Endometrial microvascular endothelial cells (primary cell): ENCODE results near the gene GCH1. TPM values are rescaled to one million over a fixed set of nuclear protein-coding genes. Genes with fewer than 3 reads are reported as not detected.
"Not testable (repeated sequence)": the region's sequence is repeated elsewhere in the genome, so short reads cannot be mapped to it uniquely, and the experiment has no call there.

Experiments used
- in situ Hi-C: cut with HindIII; loops from 2 replicates; pipeline ENCODE4 v1.10.0; 2017; ENCODE audit warnings: low sequenced_read_pairs, low pct_unique_long_range_greater_than_20kb; ENCODE audit errors: inconsistent ontology term
- total RNA-seq: library from RNA; depleted of rRNA; stranded (reverse); fragments of >200 nt; gene quantifications from one replicate; pipeline ENCODE4 v1.2.3, GENCODE V29; 2015; ENCODE audit errors: inconsistent ontology term

The GCH1 gene
- total RNA-seq, 1 donor from 2014 or later = 9.9 TPM

- in situ Hi-C loops = no loop called here
These were observed 13.5 kb upstream of the GCH1 start for GRCh38 chr14:54916101-54916500.

DNA sequence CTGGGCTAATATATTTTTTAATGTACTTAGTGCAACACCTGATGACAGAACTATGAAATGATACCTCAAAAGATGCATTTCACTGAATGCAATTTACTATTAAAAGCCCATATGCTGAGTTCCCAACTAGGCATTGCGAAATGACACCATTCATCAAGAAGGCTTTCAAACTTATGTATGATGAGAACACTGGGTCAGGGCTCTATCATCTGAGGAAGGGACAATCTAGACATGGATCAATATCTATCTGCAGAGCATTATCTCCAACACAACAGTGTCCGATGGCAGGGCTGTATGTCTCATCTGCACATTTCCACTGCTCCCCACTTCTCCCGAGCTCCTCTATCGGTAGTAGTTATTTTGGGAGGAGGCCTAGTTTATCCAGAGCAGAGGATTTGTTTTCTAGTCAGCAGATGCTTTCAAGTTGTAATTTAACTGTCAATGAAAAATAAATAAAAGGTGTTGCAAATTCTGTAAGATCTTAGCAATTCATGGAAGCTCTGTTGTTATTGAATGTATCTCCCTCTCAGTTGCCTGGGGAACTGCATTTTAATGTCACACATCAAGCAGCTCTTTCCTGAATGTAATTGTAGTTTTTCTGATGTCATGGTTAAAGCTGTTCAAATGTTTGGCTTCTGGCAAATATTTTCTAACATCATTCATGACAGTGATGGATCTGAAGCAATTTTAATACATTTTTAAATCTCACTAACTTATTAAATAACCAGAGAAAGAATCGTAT, 7.4 kb upstream of the GCH1 start:
- in situ Hi-C loops = no loop called here

DNA sequence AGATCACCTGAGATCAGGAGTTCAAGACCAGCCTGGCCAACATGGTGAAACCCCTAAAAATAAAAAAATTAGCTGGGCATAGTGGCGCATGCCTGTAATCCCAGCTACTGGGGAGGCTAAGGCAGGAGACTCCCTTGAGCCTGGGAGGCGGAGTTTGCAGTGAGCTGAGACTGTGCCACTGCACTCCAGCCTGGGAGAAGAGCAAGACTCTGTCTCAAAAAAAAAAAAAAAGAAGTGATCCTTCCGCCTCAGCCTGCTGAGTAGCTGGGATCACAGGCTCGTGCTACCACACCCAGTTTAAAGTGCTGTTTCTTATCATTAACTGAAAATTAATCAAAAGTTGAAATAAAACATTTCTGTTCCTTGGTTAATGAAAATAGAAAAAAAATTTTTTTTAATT, 6.3 kb upstream of the GCH1 start:
- in situ Hi-C loops = not testable (repeated sequence)

- in situ Hi-C loops = no loop called here
These were observed 5.6 kb upstream of the GCH1 start for GRCh38 chr14:54908190-54908589.

GRCh38 chr14:54906075-54906474, 3.4 kb upstream of the GCH1 start:
- in situ Hi-C loops = no loop called here

GRCh38 chr14:54902143-54902520, 494 bp downstream of the GCH1 start:
- in situ Hi-C loops = no loop called here

DNA sequence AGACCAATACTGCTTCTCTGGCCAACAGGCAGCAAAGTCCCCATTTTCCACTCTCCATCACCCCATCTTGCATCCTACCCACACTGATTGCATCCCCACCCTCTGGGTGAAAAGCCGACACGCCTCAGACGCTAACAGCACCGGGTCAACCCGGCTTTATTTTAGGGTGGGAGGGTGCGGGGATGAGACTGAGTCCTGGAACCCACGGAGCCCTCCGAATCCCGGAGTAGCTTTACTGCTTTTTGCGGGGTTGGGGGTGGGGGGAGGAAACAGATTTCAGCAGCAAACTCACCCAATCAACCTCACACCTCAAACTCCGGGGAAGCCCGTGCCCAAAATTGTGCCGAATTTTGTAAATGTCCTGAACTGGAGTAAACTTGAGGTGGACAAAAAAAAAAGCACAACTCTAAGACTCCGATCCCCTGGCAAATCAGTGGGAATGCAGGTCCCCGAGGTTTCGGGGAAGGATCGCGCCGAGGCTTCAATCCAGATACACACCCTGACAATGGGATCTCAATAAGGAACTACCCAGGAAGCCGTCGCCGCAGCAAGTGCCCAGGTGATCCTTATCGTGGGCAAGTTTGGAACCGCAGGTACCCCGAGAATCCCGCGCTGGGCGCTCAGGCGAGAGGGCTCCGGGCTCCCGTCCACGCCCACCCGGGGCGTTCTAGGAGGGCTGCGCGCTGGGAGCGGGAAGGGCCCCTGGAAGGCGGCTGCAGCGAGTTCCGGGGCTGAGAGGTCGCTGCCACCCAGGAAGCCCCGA, 1.1 kb downstream of the GCH1 start:
- in situ Hi-C loops = no loop called here

GRCh38 chr14:54899573-54899972, 3.1 kb downstream of the GCH1 start:
- in situ Hi-C loops = no loop called here

- in situ Hi-C loops = not testable (repeated sequence)
These were observed 4.6 kb downstream of the GCH1 start for GRCh38 chr14:54897809-54898555.

GRCh38 chr14:54895683-54896082, 6.9 kb downstream of the GCH1 start:
- in situ Hi-C loops = no loop called here

- in situ Hi-C loops = no loop called here
These were observed 7.6 kb downstream of the GCH1 start for GRCh38 chr14:54894995-54895394.

- in situ Hi-C loops = no loop called here
These were observed 9.4 kb downstream of the GCH1 start for GRCh38 chr14:54893151-54893760.

DNA sequence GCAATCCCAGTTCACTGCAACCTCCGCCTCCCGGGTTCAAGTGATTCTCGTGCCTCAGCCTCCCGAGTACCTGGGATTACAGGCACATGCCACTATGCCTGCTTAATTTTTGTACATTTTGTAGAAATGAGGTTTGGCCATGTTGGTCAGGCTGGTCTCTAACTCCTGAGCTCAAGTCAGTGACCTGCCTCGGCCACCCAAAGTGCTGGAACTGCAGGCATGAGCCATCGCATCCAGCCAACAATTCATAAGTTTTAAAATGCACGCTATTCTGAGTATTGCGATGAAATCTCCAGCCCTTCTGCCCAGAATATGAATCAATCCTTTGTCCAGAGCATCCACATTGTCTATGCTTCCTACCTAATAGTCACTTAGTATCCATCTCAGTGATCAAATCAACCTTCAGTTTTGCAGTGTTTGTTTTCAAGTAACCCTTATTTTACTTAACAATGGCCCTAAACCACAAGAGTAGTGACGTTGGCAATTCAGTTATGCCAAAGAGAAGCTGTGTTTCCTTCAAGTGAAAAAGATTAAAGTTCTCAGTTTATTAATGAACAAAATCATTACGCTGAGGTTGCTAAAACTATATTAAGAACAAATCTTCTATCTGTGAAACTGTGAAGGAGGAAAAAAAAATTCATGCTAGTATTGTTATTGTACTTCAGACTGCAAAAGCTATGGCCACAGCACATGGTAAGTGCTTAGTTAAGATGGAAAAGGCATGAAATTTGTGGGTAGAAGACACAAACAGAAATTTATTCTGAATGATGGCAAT, 11.0 kb downstream of the GCH1 start:
- in situ Hi-C loops = no loop called here

DNA sequence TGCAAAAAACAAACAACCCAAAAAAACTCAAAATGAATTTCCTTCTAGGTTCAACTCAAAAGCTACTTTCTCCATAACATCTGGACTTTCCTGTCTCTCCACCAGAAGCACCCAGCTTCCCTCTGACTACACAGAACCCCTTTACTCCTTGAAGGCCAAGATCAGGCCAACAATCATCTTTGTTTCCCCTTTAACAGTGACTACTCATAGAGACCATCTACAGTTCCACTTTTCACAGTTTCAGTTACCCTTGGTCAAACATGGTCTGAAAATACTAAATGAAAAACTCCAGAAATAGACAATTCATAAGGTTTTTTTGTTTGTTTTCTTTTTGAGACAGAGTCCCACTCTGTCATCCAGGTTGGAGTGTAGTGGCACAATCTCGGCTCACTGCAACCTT, 11.8 kb downstream of the GCH1 start:
- in situ Hi-C loops = no loop called here

GRCh38 chr14:54889919-54890318, 12.7 kb downstream of the GCH1 start:
- in situ Hi-C loops = no loop called here

DNA sequence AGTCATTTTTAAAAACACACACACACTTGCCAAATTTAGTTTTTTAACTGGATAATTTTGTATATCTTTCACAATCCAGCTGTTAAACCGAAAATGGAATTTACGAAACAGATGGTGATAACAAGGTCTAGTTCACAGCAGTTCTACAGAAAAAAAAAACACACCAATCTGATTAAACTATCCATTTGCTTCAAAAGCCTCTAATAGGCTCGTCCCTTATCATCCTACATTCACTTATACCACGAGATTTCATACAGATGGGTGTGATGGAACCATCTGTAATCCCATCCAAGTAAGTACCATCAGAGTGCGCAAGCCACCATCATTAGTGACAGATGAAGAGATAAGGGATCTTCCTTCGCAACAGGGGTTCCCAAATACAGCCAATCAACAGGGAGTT, 20.1 kb downstream of the GCH1 start:
- in situ Hi-C loops = no loop called here

DNA sequence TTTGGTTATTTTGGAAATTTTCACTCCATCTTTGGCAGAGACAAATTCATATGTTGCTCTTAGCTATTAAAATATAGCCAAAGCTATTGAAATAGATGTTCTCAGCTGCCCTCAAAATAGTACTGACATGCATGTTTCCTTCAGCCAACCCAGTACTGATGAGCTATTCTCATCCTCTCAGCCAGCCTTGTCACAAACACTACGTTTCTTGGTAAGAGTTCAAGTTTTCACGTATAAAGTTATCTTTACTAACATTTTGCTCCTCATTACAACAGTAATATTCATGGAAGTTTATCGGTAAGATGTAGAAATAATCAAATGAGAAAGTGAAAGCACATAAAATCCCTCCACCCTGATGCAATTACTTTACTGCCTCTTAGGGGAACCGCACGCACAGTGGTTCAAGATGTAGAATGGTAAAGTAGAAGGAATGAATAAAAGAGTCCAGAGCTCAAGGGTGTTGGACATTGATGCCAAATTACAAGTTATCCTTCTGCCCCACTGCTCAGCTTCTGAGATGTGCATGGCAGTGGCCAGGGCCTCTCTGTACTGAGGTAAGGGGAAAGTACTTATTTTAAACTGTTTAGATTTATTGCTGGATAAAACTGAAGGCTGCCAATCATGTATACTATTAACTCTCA, 20.7 kb downstream of the GCH1 start:
- in situ Hi-C loops = no loop called here

DNA sequence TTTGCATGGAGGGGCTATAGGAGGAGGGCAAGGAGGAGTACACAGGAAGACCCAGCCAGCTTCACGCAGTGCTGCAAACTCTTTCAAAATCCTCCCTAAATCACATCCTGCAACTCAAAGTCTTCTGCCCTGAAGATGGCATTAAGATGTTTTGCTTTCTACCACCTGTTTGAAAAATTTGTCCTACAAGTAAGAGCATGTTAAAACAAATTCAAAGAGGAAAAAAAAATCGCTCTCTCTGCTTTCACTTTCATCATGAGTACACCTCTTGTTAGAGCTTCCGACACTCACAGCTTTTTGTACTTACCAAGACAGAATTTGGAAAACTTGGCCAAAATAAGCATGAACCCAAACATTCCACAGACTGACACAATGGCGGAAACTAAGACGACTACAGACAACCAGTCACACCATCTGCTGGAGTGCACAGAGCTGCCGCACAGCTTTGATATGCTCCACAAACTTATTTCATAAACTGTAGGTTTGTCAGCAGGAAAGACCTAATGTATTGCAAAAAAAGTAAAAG, 21.3 kb downstream of the GCH1 start:
- in situ Hi-C loops = no loop called here
